MM.1S (cell line): Measurements from ENCODE around the gene MT3.

Experiments
- CTCF ChIP-seq: fragments of 300-600 bp; sonication (generic); IDR thresholded peaks from 2 replicates; pipeline ENCODE4 v1.5.1; 2016; ENCODE audit warnings: antibody characterized with exemption, low read length, mixed read lengths
- EZH2 ChIP-seq: fragments of 300-600 bp; sonication (generic); optimal IDR thresholded peaks from 2 replicates; pipeline ENCODE3; 2017; ENCODE audit warnings: low read depth, mild to moderate bottlenecking, antibody characterized with exemption, low read length, mixed read lengths

GRCh38 chr16:56594292-56594619, 4.9 kb downstream of the MT3 start:
- TF ChIP-seq CTCF, result no peak
- TF ChIP-seq EZH2, result no peak
